HUDEP-2 (cell line): ENCODE data around the gene MINDY4.

Source experiments
- DNase-seq, 76 experiments: peaks; one replicate each; lab custom pipeline; 2025; ENCODE audit not compliant: unreplicated experiment in 76 of 76; lab: John Stamatoyannopoulos, UW

Gene MINDY4

DNA sequence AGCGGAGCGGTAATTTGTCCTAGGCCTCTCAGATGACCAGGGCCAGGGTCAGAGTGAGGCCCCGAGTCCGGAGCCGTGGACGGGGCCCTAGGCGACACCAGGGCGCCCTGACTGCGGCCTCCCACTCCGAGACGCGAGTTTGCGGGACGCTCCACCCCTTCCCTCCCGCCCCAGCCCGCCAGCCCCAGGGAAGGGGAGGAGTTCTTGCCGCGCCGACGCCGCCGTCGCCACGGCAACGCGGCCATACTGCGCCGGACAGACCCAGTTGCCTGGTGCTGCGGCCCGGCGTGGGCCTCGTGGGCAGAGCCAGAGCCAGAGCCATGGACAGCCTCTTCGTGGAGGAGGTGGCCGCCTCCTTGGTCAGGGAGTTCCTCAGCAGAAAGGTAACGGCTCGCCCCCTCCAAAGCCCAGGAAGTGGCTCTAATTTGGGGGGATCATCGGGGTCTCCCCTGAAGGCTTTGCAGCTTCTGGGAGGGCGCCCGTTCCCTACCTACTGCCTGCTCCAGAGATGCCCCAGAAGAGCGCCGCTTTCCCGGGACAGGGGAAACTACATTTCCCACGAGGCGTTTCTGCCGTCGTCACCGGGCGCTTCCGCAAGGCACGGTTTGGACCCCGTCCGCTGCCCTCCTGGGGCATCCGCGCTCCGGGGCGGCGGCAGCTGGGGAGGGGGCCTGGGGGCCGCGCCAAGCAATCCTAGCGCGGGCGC is at the start of gene MINDY4:
Gene MINDY4 (plus strand): TSS at position 244 of the 706 bp plus-strand sequence. CDS start 77 bp downstream, at position 321.
- peak in 68 of 76 experiments; percentile 5 to 83 (median 54) for DNase-seq

GRCh38 chr7:30722187-30722586 is 49.0 kb upstream of the MINDY4 start:
- no peak for DNase-seq

- no peak for DNase-seq
Observed at GRCh38 chr7:30722671-30723070, 48.5 kb upstream of the MINDY4 start.

DNA sequence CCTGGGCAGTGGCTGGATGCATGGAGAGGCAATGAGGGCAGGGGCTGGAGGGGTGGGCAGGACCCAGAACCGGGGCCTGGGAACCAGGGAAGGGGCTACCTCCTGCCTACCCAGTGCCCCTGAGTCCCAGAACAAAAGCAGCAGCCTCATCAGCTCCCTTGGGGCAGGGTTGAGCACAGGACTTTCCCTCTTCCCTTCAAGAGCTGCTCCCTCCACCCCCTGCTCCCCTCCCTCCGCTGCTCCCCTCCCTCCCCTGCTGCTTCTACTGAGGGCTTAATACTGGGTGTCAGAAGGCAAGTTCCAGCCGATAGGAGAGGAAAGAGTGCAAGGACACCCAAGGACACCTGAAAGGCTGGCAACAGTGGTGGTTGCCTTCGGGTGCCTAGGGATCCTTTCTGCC is 47.4 kb upstream of the MINDY4 start:
- DNase-seq: no peak

DNA sequence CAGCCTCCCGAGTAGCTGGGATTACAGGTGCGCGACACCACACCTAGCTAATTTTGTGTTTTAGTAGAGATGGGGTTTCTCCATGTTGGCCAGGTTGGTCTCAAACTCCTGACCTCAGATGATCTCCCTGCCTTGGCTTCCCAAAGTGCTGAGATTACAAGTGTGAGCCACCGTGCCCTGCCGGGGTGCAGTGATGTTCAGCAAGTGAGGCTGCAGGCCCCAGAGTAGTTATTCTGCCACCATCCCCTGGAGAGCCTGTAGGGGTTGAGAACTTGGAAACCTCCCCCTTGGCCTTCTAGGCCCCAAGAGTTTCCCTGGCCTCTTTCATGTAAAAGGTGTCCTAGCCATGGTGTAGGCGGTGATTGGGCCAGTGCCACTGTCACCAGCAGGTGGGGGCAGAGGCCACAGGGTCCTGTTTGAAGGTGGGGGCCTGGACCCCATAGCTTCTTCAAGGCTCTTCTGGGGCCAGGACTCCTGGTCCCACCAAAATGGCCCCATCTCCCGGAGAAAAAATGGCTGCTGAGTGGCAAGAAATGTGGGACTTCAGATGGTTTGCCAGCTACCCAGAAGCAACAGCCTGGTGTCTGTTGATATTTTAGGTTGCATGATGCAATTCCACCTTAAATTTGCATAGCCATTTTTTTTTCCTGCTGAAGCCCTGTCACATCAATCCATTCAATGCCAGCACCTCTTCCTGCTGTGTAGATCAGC is 44.8 kb upstream of the MINDY4 start:
- no peak for DNase-seq

GRCh38 chr7:30727061-30727945 is 43.9 kb upstream of the MINDY4 start:
- peak in 4 of 76 experiments; percentile 4 to 39 (median 19) for DNase-seq

DNA sequence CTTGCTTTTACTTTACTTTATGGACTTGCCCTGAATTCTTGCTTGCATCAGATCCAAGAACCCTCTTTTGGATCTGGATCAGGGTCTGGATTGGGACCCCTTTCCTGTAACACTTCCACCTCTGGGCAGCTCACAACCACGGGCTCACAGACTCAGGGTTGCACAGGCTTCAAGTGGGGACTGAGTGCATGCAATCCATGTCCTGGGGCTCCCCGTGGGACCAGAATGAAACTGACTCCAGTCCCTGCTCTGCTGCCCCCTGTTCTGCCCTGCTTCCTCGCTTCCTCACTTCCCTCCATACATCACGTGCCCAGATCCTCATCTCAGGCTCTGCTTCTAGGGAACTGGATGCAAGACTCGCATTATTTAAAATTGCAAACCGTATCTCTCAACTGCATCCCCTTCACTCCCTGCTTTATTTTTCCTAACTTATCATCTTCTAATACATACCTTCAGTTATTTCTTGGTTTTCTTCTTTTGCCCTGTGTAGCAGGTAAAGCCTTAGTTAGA is 42.6 kb upstream of the MINDY4 start:
- DNase-seq: no peak

DNA sequence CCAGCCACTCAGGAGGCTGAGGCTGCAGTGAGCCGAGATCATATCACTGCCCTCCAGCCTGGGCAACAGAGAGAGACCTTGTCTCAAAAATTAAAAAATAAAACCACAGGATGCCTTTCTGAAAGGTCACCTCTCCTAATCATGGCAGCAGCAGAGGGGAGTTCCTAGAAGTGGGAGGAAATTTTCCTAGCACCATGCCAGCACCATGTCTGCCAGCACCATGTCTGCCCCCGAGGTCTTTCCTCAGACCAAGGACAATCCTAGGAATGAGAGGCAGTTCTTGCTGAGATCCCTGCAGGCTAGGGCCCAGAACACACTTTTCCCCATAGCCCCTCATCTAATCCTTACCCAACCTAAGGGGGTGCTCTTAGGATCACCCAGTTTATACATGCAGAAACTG is 41.6 kb upstream of the MINDY4 start:
- no peak for DNase-seq

DNA sequence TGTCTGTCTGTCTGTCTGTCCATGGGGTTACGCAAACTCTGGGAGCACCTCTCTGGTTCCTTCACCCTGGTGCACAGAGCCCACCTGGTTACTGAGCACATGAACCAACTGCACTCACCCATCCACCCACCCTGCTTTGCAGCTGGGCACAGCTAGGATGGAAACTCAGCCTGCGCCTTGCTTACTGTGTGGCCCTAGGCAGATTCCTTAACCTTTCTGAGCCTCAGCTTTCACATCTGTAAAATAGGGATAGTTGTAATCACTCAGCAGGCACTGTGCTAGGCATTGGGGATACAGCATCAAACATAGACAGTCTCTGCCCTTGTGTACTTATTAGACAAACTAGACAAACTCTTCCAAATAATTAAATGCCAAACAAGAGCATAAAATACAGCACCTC is 41.1 kb upstream of the MINDY4 start:
- no peak for DNase-seq

GRCh38 chr7:30730996-30731395 is 40.2 kb upstream of the MINDY4 start:
- no peak for DNase-seq

- DNase-seq: no peak
Observed at GRCh38 chr7:30731581-30731980, 39.6 kb upstream of the MINDY4 start.

DNA sequence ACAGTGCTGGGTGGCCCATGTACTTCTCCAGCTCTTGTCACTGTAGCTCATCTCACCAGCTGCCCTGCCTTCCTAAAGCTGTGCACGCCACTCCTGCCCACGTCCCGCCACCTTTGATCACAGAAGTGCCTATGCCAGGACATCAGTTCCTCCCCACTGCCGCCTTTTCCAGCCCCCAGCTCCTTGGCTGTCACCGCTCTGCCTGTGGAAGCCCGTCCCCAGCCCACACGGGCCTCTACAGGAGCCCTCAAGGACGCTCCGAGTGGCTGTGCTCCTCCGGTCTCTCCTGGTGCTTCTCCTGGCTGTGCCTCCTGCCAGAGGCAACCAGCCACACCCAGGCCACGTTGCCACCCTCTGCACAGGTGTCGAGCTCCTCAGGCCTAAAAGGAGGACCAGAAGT is 38.6 kb upstream of the MINDY4 start:
- no peak for DNase-seq

DNA sequence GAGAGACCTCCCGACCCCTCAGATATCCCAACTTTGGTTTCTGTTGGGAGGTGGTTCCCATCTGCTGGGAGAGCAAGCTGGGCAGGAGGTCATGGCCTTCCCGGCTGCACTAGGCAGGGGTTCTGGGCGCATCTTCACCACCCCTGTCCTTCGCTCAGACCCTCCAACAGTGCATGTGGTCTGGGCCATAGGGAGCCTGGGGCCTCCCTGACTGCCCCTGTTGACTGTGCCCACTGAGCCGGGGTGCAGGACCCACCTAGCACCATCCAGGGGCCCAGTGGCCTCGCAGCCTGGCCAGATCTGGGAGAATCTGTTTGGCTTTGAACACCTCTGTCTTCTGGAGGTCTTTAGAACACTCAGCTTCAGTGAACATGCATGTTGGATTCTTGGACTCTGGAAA is 38.0 kb upstream of the MINDY4 start:
- DNase-seq: no peak

DNA sequence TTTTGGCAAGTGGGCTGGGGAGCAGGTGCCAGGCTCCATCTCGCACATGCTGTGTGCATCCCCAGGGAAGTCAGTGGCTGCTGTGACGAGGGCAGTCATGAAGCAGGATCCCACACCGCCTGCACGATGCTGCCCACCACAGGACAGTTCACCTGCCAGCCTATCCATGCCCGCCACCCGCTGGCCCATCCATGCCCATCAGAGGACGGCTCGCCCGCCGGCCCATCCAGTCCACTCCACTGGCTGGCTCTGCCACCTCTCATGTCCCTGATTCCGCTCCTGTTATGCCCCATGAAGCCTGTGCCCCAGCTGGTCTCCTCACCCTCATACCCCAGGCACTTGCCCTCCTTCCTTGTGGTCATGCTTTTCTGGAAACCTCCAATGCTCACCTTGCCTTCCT is 37.5 kb upstream of the MINDY4 start:
- no peak for DNase-seq

DNA sequence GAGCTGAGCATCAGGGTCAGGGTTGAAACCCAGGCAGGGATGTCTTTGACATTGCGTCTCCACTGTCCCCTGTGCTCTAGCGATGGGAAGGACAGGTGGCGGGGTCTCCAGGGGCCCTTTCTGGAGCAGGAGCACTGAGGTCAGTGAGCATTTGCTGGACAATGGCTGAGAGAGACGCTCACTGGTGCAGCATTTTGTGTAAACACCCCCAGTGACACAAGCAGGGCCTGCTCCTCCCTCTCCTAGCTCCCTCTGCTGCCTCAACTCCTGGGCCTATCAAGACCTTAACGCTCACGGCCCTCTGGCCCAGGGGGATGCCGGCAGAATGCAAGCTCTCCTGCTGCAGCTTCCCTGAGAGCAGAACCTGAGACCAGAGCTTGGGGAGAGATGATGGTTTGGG is 36.7 kb upstream of the MINDY4 start:
- DNase-seq: no peak

DNA sequence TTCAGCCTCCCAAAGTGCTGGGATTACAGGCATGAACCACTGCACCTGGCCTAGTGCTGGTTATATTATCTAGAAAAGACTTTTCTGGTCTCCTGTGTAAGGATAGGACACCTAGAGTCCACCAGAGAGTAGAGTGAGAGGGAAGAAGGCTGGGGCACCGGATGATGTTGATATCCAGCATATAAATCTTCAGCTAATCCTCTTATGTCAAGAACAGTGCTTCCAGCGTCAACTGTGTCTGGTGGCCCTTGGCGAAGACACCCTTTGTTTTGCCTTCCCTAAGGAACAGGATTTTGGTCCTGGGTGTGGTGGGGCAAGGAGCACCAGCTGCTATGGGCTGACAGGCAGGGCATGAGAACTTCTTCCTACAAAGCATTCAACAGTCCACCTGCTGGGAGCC is 35.6 kb upstream of the MINDY4 start:
- no peak for DNase-seq

DNA sequence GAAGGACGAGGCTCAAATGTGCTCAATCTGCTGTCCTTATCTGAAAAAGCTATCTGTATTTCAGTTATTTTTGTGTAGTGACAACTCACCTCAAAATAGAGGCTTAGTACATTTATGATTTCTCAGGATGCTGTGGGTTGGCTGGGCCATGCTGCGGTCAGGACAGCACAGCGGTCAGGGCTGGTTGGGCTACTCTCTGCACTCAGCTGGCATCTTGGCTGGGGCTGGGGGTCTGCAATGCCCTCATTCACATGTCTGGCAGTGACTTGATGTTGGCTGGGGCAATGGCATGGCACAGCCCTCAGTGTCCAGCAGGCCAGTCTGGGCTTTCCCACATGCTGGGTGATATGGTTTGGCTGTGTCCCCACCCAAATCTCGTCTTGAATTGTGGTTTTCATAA is 34.9 kb upstream of the MINDY4 start:
- DNase-seq: no peak

DNA sequence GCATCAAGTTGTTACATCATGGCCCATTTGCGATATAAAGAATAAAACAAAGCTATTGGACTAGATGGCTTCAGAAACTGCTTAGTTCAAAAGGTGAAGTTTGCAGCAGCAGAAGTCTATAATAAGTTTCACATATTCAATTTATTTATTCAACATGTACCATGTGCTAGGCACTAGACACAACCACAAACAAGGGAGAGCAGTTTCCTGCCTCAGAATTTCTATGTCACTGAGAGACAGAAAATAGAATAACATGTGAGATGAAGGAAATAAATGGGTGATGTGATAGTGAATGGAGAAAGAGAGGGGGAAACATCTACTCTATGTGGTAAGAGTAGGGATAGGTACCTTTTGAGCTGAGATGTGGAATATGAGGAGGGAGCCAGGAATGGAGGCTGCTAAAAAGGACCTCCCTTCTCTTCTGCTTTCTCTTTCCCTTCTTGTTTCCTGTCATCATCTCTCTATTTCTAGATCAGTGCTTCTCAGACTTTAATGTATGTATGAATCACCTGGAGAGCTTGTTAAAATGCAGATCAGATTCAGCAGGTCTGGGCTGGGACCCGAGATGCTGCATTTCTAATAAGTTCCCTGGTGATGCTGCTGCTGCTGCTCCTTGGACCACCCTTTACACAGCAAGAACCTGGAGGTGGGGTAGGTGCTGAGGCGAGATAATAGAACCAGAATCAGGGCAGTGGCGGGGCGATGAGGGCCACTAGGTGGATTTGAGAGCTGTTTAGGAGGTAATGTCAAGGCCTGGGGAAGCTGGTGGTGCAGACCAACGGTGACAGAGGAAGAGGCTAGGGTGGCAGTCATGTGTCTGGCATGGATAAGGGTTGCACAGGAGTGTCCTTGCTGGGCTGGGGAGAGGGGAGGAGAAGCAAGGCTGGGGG is 32.9 kb upstream of the MINDY4 start:
- no peak for DNase-seq

GRCh38 chr7:30739691-30740090 is 31.5 kb upstream of the MINDY4 start:
- DNase-seq: no peak
